AG09319 (cell line): ENCODE data around the gene MAST3.

Experiments used
- DNase-seq: peaks from one replicate; pipeline ENCODE4 v3.0.0-alpha.2; 2010; ENCODE audit warnings: low read depth; ENCODE audit errors: extremely low read depth
- CTCF ChIP-seq: IDR thresholded peaks from 2 replicates; pipeline ENCODE4 v1.5.1; 2011; ENCODE audit warnings: low read depth, mild to moderate bottlenecking, inconsistent platforms, low read length, moderate library complexity

Gene MAST3

GRCh38 chr19:18096258-18096657 lies 1.3 kb upstream of the MAST3 start:
- no peak for DNase-seq
- TF ChIP-seq CTCF: no peak

GRCh38 chr19:18097993-18098890 lies 664 bp downstream of the MAST3 start:
- no peak for DNase-seq

DNA sequence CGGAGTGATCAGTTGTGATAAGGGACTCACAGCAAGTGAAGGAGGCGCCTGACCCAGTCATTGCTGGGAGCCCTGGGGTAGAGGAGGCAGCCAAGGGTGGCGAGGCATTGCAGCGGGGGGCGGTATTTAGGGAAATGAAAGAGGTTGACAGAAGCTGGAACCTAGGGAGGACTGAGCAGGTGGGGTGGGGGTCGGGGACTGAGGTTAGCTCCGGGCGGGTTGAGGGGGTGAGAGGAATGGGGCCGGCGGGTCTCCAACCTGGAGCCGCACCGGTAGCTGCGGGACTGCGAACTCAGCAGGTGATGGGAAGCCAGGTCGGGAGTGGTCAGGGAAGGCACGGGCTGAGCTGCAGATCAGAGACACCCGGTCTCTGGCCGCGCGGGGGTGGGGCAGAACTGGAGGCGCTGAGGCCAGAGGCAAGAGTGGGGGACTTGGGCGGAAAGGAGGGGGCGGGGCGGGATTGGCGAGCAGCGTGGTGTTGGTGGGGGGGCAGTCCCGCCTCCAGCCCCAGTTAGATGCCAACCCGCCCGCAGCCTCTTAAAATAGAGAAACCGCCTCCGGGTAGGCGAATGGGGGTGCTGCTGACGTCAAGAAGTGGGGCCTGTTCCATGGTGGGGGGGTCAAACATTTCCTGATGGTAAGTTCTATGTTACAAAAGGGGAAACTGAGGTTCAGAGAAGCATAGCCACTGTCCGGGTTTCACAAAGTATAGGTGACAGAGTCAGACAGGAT lies 1.5 kb downstream of the MAST3 start:
- no peak for DNase-seq
- TF ChIP-seq CTCF: no peak

More at GRCh38 chr19:18097993-18098890, 664 bp downstream of the MAST3 start:
- no peak for TF ChIP-seq CTCF

- DNase-seq: no peak
- no peak for TF ChIP-seq CTCF
These were observed 2.0 kb downstream of the MAST3 start for GRCh38 chr19:18099623-18099995.

GRCh38 chr19:18100710-18101109 lies 3.1 kb downstream of the MAST3 start:
- no peak for TF ChIP-seq CTCF
- no peak for DNase-seq

DNA sequence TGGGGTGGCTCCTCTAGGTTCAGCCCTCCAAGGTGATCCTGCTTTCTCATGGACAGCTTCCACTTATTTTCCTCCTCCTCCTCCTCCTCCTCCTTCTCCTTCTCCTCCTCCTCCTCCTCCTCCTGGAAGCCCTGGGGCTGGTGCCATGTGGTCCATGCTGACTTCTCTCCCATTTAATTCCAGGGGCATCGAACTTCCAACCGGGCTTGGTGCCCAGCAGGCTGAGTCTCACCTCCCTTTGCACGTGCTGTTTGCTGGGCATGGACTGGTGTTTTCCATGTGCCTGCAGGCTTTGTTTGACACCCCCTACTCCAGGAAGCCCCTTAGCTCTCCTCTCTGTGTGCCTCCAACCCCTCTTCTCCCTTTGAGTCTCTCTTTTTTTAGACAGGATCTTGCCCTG lies 3.7 kb downstream of the MAST3 start:
- DNase-seq: no peak
- no peak for TF ChIP-seq CTCF

DNA sequence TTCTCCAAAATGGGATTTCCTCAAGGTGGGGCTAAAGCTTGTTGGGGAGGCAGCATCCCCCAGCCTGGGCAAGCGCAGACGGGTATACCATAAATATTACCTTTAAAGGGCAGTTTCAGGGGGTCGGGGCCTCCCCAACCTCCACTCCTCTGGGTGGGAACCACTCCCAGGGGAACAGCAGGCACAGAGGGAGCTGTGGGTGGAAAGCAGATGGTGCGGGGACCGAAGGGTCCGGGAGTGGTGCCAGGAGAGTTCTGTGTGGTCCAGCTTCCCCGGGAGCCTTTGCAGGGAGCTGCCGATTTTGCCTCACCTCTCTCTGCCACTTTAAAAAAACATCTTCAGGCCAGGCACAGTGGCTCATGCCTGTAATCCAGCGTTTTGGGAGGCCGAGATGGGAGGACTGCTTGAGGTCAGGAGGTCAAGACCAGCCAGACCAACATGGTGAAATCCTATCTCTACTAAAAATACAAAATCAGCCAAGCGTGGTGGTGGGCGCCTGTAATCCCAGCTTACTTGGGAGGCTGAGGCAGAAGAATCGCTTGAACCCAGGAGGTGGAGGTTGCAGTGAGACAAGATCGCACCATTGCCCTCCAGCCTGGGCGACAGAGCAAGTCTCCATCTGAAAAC lies 5.5 kb downstream of the MAST3 start:
- no peak for DNase-seq
- TF ChIP-seq CTCF: no peak
